Measurements from ENCODE around the gene ZNF780A.
"Not testable (repeated sequence)": the region's sequence is repeated elsewhere in the genome, so short reads cannot be mapped to it uniquely, and the experiment has no call there.

Gene ZNF780A

DNA sequence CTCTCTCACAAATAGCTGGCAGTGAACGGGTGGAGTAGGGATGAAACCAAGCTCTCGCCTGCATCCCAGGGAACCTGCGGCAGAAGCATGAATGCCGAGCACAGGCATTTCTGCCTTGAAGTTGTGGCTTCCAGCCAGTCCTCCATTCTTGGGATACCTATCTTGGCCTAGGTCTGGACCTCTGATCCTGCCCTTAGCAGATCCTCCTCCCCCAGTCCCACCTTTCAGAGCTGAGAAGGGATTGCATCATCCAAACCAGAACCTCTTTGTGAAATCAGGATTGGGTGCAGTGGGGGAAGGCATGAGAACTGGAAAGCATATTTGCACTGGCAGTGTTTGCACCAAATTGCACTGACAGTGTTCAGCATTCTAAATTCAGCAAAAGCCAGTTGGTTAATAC is 5.8 kb downstream of the ZNF780A start:
- no peak for DNase-seq (ENCODE audit: low read depth)

DNA sequence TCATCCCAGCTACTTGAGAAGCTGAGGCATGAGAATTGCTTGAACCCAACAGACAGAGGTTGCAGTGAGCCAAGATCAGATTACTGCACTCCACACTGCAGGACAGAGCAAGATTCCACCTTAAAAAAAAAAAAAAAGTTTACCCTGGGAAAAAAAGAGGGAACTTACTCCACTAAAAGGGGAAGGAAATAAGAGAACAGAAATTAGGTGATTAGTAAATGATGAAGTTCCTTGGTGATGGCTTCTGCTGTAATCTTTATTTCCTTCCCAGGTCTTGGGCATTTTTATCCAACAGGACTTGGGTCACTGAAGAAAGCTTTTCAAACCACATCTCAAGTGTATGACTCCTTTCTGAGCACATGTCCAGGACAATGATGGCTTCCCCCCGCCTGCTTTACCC is 9.3 kb downstream of the ZNF780A start:
- DNase-seq (ENCODE audit: low read depth), result no peak

- DNase-seq (ENCODE audit: low read depth), result no peak
Measured at GRCh38 chr19:40080289-40080688, 10.5 kb downstream of the ZNF780A start.

DNA sequence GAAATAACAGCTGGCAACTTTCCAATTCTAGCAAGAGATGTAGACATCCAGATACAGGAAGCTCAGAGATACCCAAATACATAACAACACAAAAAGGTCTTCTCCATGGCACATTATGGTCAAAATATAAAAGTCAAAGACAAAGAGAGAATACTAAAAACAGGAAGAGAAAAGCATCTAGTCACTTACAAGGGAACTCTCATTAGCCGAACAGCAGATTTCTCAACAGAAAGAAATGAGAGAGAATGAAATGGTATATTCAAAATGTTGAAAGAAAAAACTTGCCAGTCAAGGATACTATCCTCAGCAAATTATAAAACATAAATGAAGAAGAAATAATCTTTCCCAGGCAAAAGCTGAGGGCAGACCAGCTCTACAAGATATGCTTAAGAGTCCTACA is 12.4 kb downstream of the ZNF780A start:
- no peak for DNase-seq (ENCODE audit: low read depth)

- DNase-seq (ENCODE audit: low read depth), result no peak
Measured at GRCh38 chr19:40070058-40070457, 20.7 kb downstream of the ZNF780A start.

DNA sequence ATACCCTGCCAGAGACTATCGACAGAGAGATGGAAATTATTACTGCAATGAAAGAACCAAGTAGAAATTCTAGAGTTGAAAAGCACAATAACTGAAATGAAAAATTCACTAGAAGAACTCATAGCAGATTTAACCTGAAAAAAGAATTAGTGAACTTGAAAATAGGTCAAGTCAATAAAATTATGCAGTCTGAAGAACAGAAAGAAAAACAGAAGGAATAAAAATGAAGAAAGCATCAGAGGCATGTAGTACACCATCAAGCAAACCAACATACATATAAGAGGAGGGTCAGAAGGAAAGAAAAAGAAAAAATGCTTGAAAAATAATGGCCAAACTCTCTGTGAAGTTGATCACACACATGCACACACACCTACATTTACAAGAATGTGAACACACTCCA is 31.1 kb downstream of the ZNF780A start:
- DNase-seq (ENCODE audit: low read depth), result no peak

DNA sequence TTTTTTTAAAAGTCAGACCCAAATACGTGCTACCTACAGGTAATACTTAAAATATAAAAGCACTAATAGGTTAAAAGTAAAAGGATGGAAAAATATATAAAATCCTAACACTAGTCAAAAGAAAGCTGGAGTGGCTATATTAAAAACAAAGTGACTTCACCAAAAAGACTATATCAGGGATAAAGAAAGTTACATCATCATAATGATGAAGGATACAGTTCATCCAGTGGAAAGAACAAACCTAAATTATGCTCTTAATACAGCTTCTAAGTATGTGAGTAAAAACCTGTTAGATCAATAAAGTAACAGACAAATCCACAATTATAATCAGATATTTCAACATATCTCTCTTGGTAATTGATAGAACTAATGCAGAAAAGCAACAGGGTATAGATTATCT is 33.6 kb downstream of the ZNF780A start:
- no peak for DNase-seq (ENCODE audit: low read depth)

DNA sequence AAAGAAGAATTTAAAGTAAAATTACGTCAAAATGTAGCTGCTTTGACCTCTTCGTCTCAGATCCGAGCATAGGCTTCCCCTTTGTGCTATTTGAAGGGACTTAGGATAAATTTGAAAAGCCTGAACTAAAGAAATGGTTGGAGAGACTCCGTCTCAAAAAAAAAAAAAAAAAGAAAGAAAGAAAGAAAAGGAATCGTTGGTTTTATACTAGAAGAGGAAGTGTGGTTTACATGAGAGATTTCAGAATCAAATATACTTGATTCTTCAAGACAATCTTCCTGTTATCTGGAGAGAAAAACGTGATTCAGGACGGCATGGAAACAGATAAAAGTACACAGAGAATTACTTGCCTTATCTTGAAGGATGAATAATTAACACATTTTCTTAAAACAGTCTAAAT is 34.2 kb downstream of the ZNF780A start:
- no peak for DNase-seq (ENCODE audit: low read depth)

GRCh38 chr19:40055832-40056504 is 34.8 kb downstream of the ZNF780A start, which contains the start of gene ZNF780B:
ZNF780B (minus strand) TSS chr19:40056231; CDS start chr19:40050332, 5,899 bp downstream.
- DNase-seq (ENCODE audit: low read depth), result peak; percentile 49

DNA sequence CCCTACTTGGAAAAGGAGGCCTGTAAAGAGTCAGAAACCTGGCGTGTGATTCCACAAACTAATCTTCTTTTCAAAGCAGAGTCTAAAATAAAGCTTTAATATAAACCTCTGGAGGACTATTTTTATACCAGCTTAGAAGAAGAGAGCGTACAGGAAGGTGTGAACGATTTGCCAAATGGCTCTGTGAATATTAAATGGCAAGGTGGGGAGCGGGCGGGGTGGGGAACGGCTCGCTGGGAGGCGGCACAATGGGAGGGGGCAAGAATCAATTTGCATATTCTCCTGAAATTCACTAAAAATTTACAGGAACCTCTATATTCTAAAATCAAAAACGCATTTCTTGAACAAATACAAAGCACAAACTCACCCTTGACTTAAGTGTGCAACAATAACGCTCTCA is 35.7 kb downstream of the ZNF780A start:
- DNase-seq (ENCODE audit: low read depth), result no peak

GRCh38 chr19:40054632-40055031 is 36.1 kb downstream of the ZNF780A start:
- no peak for DNase-seq (ENCODE audit: low read depth)

GRCh38 chr19:40053491-40053890 is 37.3 kb downstream of the ZNF780A start:
- no peak for DNase-seq (ENCODE audit: low read depth)

DNA sequence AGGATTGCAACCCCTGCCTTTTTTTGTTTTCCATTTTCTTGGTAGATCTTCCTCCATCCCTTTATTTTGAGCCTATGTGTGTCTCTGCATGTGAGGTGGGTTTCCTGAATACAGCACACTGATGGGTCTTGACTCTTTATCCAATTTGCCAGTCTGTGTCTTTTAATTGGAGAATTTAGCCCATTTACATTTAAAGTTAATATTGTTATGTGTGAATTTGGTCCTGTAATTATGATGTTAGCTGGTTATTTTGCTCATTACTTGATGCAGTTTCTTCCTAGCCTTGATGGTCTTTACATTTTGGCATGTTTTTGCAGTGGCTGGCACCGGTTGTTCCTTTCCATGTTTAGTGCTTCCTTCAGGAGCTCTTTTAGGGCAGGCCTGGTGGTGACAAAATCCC is 49.0 kb downstream of the ZNF780A start:
- DNase-seq (ENCODE audit: low read depth), result not testable (repeated sequence)

DNA sequence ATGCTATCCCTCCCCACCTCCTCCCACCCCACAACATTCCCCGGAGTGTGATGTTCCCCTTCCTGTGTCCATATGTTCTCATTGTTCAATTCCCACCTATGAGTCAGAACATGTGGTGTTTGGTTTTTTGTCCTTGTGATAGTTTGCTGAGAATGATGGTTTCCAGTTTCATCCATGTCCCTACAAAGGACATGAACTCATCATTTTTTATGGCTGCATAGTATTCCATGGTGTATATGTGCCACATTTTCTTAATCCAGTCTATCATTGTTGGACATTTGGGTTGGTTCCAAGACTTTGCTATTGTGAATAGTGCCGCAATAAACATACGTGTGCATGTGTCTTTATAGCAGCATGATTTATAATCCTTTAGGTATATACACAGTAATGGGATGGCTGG is 52.7 kb downstream of the ZNF780A start:
- not testable (repeated sequence) for DNase-seq (ENCODE audit: low read depth)

DNA sequence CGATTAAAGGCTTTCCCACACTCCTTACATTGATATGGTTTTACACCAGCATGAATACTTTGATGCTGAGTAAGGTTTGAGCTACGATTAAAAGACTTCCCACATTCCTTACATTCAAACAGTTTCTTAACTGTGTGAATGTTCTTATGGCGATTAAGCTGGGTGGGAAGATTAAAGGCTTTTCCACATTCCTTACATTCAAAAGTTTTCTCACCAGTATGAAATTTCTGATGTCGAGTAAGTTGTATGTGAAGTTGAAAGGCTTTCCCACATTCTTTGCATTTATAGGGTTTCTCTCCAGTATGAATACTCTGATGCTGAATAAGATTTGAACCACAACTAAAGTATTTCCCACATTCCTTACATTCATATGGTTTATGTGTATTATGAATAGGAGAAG is 54.7 kb downstream of the ZNF780A start:
- DNase-seq (ENCODE audit: low read depth), result no peak

- DNase-seq (ENCODE audit: low read depth), result no peak
Measured at GRCh38 chr19:40033989-40034560, 56.7 kb downstream of the ZNF780A start.

- no peak for DNase-seq (ENCODE audit: low read depth)
Measured at GRCh38 chr19:40026597-40026970, 64.2 kb downstream of the ZNF780A start.

- no peak for DNase-seq (ENCODE audit: low read depth)
Measured at GRCh38 chr19:40025938-40026596, 64.7 kb downstream of the ZNF780A start.

DNA sequence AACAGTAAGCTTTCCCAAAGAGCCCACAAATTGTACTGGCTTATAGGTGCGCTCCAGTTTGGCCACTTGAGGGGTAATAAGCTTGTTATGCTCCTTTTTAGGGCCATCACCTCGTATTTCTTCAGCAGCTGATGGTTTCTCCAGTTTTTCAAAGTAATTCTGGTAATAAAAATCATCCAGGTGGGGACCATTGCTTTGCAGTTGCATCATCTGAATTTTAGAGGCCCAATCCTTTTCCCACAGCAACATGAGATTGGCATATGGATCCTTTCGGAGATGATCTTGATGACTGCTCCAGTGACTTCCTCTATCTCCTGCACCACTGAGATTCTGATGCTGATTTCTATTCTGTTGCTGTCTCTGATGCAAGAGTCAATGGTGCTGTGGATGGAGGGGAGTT is 66.8 kb downstream of the ZNF780A start:
- DNase-seq (ENCODE audit: low read depth), result no peak
